ENCODE results near the gene ZDHHC14. TPM values are rescaled to one million over a fixed set of nuclear protein-coding genes. Genes with fewer than 3 reads are reported as not detected.

ZDHHC14 gene
- total RNA-seq = 3.7 and 6.0 TPM in 2 replicates

GRCh38 chr6:157380779-157381561, at the start of gene ZDHHC14:
TSS of gene ZDHHC14 (plus strand) at chr6:157381190.

Other genes starting within 250 kb of the ZDHHC14 start
- 6.7 and 7.0 TPM in 2 replicates for gene TMEM242, start 57.7 kb upstream of the ZDHHC14 start, total RNA-seq